ENCODE measurements around the gene EPYC. TPM values are rescaled to one million over a fixed set of nuclear protein-coding genes. Genes with fewer than 3 reads are reported as not detected.

EPYC gene
- polyA plus RNA-seq, 1 experiment, result not detected

DNA sequence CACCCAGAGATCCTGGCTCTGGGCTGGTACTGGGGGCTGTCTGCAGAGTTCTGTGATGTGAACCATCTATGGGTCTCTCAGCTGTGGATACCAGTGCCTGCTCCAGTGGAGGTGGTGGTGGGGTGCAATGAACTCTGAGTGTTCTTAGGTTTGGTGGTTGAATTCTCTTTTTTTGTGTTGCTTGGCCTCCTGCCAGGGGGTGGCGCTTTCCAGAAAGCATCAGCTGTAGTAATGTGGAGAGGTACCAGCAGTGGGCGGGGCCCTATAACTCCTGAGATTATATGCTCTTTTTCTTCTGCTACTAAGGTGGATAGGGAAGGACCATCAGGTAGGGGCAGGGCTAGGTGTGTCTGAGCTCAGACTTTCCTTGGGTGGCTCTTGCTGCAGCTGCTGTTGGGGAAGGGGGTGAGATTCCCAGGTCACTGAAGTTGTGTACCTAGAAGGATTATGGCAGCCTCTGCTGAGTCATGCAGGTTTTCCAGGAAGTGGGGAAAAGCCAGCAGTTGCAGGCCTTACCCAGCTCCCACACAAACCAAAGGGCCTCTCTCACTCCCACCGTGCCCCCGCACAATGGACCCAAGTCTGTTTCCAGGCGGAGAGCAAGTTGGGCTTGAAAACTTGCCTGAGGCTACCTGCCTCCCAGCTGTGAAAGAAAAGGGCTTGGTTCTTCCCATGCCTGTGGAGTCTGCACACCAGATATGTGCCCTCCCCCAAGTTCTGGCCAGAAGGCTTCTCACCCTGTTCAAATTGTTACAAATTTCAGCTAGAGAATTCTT, 68.4 kb downstream of the EPYC start:
- CTCF ChIA-PET, result interaction anchor here (1.3 to 1.8 kb wide), 2 partner anchors 8 to 23 kb away, joined by 5 to 7 read pairs; no protein-coding TSS in a partner anchor

DNA sequence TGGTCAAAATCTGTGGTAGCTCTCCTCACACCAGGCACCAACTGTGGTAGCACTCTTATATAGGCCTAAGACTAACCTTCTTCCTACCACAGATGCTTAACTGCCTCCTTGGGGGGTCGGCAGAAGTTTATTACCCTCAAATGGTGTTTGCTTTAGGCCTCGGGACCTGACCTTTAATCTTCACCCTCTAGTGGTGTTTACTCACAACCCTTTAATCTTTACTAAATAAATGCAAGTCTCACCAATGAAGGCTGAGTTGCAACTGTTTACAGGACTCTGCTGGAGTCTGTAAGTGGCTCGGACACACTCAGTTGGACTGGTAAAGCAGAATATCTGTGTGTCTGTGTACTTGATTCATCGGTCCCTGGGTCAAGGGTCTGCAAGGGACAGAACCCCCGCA, 79.2 kb downstream of the EPYC start:
- ChIA-PET POLR2A (no interaction called here), CTCF (interaction anchor here (0.6 to 1.0 kb wide), 2 partner anchors 16 to 1359 kb away, joined by 3 to 4 read pairs; no protein-coding TSS in a partner anchor)
- DNase-seq (ENCODE audit: low read depth), result no peak
- H3K4me3 ChIP-seq (ENCODE audit: low read depth, low read length), result no peak overlapping the region
- H3K36me3 ChIP-seq (ENCODE audit: control insufficient read depth, insufficient read depth, low read length), result no peaks in the 10 kb centered on the region
- H3K27me3 ChIP-seq (ENCODE audit: control insufficient read depth, insufficient read depth, low read length), result no peaks in the 10 kb centered on the region
- TF ChIP-seq, protein P1, sequence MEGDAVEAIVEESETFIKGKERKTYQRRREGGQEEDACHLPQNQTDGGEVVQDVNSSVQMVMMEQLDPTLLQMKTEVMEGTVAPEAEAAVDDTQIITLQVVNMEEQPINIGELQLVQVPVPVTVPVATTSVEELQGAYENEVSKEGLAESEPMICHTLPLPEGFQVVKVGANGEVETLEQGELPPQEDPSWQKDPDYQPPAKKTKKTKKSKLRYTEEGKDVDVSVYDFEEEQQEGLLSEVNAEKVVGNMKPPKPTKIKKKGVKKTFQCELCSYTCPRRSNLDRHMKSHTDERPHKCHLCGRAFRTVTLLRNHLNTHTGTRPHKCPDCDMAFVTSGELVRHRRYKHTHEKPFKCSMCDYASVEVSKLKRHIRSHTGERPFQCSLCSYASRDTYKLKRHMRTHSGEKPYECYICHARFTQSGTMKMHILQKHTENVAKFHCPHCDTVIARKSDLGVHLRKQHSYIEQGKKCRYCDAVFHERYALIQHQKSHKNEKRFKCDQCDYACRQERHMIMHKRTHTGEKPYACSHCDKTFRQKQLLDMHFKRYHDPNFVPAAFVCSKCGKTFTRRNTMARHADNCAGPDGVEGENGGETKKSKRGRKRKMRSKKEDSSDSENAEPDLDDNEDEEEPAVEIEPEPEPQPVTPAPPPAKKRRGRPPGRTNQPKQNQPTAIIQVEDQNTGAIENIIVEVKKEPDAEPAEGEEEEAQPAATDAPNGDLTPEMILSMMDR (IDR thresholded peaks at IDR 0.05; ENCODE audit: insufficient read depth, low read depth, low read length), result no peak

More for the DNA sequence above, 68.4 kb downstream of the EPYC start:
- no peak for DNase-seq (ENCODE audit: low read depth)
- POLR2A ChIA-PET, result interaction anchor here (0.6 kb wide), 1 partner anchor 170 kb away, joined by 7 read pairs; no protein-coding TSS in a partner anchor
- Histone ChIP-seq H3K27me3 (ENCODE audit: control insufficient read depth, insufficient read depth, low read length) (no peaks in the 10 kb centered on the region), H3K4me3 (ENCODE audit: low read depth, low read length) (no peak overlapping the region), H3K36me3 (ENCODE audit: control insufficient read depth, insufficient read depth, low read length) (no peaks in the 10 kb centered on the region)
- TF ChIP-seq, protein P1 (IDR thresholded peaks at IDR 0.05; ENCODE audit: insufficient read depth, low read depth, low read length), result no peak

DNA sequence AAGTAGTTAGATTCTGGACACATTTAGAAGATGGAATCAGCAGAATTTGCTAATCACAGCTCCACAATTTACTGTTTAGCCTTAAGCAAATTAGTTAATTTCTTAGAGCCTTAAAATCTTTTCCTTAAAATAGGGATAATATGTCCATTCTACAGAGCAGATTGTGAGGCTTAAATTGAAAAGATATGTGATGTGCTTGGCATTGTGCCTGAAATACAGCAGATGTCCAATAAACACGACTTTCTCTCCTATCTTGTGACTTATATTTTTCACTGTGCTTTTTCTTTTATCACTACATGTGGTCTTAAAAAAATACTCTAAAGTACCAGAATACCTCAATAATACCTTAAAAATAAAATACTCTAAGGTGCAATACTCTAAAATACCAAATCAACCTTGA, 80.4 kb downstream of the EPYC start:
- CTCF ChIA-PET, result interaction anchor here (1.4 kb wide), 2 partner anchors 9 to 15 kb away, joined by 4 to 5 read pairs; no protein-coding TSS in a partner anchor

DNA sequence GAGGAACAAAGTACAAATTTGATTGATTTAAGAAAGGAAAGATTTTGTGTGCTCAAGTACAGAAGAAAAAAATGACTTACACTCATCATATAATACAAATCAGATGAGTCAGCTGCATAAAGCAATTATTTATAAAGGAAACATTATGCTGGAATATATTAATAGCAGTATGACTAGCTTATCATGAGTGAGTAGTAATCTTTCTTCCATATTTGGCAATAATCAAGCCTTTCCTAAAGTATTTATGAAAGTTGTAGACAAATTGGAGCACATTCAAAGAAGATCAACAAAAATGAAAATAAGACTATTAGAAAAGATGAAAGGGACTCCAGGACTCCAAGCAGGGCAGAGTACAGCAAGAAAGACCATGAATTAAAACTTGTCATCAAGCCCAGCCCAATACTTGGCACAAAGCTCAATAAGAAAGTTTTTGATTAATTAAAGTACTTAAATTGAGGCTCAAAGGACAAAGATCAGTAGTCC, 82.6 kb downstream of the EPYC start:
- POLR2A ChIA-PET, result no interaction called here
- TF ChIP-seq, protein P1 (IDR thresholded peaks at IDR 0.05; ENCODE audit: insufficient read depth, low read depth, low read length), result no peak
- no peak for DNase-seq (ENCODE audit: low read depth)
- no peak overlapping the region for H3K4me3 ChIP-seq (ENCODE audit: low read depth, low read length)
- CTCF ChIA-PET, result interaction anchor here (1.4 to 1.6 kb wide), 2 partner anchors 13 to 18 kb away, joined by 9 to 11 read pairs; no protein-coding TSS in a partner anchor
- no peaks in the 10 kb centered on the region for H3K36me3 ChIP-seq (ENCODE audit: control insufficient read depth, insufficient read depth, low read length)
- no peaks in the 10 kb centered on the region for H3K27me3 ChIP-seq (ENCODE audit: control insufficient read depth, insufficient read depth, low read length)

More for the DNA sequence above, 80.4 kb downstream of the EPYC start:
- no peaks in the 10 kb centered on the region for H3K27me3 ChIP-seq (ENCODE audit: control insufficient read depth, insufficient read depth, low read length)
- no peak for DNase-seq (ENCODE audit: low read depth)
- no peak overlapping the region for H3K4me3 ChIP-seq (ENCODE audit: low read depth, low read length)
- H3K36me3 ChIP-seq (ENCODE audit: control insufficient read depth, insufficient read depth, low read length), result no peaks in the 10 kb centered on the region
- POLR2A ChIA-PET, result no interaction called here
- TF ChIP-seq, protein P1 (IDR thresholded peaks at IDR 0.05; ENCODE audit: insufficient read depth, low read depth, low read length), result no peak

DNA sequence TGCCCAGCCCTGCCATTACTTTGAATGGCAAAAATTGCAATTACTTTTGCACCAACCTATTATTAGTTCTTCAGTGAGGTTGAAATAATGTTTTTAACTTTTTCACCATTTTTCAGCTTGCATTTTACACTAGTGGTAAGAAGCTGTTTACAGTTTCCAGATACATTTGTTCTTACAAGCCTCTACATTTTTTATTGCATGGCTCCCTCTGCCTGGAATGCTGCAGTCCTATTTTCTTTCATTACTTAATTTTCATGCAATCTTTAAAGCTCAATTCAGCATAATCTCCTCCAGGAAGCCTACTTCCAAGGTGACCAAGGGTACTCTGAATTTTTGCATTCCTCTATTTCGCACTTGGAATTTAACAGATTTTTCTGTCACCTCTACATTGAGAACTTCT, 83.2 kb downstream of the EPYC start:
- no peaks in the 10 kb centered on the region for H3K27me3 ChIP-seq (ENCODE audit: control insufficient read depth, insufficient read depth, low read length)
- H3K4me3 ChIP-seq (ENCODE audit: low read depth, low read length), result no peak overlapping the region
- DNase-seq (ENCODE audit: low read depth), result no peak
- no peaks in the 10 kb centered on the region for H3K36me3 ChIP-seq (ENCODE audit: control insufficient read depth, insufficient read depth, low read length)
- ChIA-PET CTCF (interaction anchor here (1.2 to 1.4 kb wide), 2 partner anchors 12 to 19 kb away, joined by 5 to 9 read pairs; no protein-coding TSS in a partner anchor), POLR2A (no interaction called here)
- TF ChIP-seq, protein P1 (IDR thresholded peaks at IDR 0.05; ENCODE audit: insufficient read depth, low read depth, low read length), result no peak
